ENCODE measurements around the gene GGTLC1.
"Not testable (repeated sequence)": the region's sequence is repeated elsewhere in the genome, so short reads cannot be mapped to it uniquely, and the experiment has no call there.

- TF ChIP-seq CTCF (IDR thresholded peaks at IDR 0.05; ENCODE audit: insufficient read depth, low read length, poor library complexity, severe bottlenecking); EZH2phosphoT487 (conservative IDR thresholded peaks at IDR 0.05; ENCODE audit: low read length): not testable (repeated sequence)
Measured at GRCh38 chr20:23988966-23989365, 387 bp upstream of the GGTLC1 start.

Measured in SU-DHL-6 (cell line).